LNCaP clone FGC (cell line): ENCODE results near the gene GIGYF1.
"Not testable (repeated sequence)": the region's sequence is repeated elsewhere in the genome, so short reads cannot be mapped to it uniquely, and the experiment has no call there.

Experiments
- DNase-seq: peaks from one replicate; pipeline ENCODE4 v3.0.0-alpha.2; 2011; ENCODE audit warnings: low read depth
- H3K4me3 ChIP-seq: 2 replicates; pipeline ENCODE4 v1.5.1; 2011; ENCODE audit warnings: mild to moderate bottlenecking, low read depth, low read length, control low read depth
- TF ChIP-seq, protein P1 (sequence below): IDR thresholded peaks from 2 replicates; pipeline ENCODE4 v1.5.1; 2012; ENCODE audit warnings: mild to moderate bottlenecking; ENCODE audit not compliant: control insufficient read depth, insufficient read depth; ENCODE audit errors: extremely low read depth

The GIGYF1 gene

DNA sequence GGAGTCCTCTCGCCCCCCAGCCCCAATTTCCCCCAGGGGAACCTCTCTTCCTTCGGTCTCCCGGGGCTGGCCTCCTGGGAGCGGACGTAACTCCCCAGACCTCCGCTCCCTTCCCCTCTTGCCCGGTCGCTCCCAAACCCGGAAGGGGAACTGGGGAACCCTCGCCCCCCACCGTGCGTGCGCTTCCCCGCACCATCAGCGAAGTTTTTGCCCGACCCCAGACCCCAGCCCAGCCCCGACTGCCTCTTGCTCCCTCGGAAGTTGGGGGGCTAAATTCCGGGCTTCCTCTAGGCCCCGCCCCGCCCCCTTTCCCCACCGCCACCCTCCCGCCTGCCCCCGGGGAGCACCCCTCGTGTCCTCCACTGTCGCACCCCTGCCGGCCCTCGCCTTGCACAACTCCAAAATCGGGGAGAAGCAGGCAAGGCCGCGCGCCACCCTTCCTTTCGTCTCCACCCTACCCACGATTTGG, 20.1 kb downstream of the GIGYF1 start:
- no peak for DNase-seq
- TF ChIP-seq, protein P1, sequence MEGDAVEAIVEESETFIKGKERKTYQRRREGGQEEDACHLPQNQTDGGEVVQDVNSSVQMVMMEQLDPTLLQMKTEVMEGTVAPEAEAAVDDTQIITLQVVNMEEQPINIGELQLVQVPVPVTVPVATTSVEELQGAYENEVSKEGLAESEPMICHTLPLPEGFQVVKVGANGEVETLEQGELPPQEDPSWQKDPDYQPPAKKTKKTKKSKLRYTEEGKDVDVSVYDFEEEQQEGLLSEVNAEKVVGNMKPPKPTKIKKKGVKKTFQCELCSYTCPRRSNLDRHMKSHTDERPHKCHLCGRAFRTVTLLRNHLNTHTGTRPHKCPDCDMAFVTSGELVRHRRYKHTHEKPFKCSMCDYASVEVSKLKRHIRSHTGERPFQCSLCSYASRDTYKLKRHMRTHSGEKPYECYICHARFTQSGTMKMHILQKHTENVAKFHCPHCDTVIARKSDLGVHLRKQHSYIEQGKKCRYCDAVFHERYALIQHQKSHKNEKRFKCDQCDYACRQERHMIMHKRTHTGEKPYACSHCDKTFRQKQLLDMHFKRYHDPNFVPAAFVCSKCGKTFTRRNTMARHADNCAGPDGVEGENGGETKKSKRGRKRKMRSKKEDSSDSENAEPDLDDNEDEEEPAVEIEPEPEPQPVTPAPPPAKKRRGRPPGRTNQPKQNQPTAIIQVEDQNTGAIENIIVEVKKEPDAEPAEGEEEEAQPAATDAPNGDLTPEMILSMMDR, result no peak
- peak overlapping the region; percentile 94 for H3K4me3 ChIP-seq

DNA sequence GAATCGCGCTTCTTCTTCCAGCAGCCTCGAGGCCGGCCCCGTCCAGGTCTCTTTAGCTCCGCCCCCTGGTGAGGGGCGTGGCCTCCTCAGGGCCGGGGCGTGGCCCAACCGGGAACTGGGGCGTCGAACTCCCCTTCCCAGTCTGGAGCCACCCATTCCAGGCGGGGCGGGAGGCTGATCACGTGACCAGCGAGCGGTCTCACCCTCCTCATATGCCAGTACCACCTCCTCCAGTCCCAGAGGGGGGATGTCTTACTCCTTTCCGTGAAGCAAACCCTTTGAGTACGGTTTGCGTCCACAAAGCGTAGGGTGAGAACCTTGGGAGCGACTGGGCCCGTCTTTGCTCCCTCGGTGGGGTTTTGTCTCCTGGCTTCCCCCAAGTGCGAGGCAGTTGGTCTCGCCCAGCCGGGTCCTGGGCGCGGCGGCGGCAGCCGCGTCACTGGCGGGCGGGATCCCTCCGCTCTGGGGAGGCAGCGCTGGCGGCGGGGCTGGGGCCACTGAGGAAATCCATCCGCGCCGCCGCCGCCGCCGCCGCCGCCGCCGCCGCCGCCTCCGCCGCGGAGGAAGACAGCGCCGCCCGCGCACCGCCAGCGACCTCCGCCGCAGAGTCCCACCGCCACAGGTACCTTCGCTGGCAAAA, 20.6 kb downstream of the GIGYF1 start, which contains the start of gene GNB2:
TSS of gene GNB2 (plus strand) at position 439 of the 640 bp plus-strand sequence. CDS start 2,526 bp downstream, outside the sequence.
- TF ChIP-seq, protein P1, result no peak
- peak within 1 kb of the TSS; percentile 94 for H3K4me3 ChIP-seq

DNA sequence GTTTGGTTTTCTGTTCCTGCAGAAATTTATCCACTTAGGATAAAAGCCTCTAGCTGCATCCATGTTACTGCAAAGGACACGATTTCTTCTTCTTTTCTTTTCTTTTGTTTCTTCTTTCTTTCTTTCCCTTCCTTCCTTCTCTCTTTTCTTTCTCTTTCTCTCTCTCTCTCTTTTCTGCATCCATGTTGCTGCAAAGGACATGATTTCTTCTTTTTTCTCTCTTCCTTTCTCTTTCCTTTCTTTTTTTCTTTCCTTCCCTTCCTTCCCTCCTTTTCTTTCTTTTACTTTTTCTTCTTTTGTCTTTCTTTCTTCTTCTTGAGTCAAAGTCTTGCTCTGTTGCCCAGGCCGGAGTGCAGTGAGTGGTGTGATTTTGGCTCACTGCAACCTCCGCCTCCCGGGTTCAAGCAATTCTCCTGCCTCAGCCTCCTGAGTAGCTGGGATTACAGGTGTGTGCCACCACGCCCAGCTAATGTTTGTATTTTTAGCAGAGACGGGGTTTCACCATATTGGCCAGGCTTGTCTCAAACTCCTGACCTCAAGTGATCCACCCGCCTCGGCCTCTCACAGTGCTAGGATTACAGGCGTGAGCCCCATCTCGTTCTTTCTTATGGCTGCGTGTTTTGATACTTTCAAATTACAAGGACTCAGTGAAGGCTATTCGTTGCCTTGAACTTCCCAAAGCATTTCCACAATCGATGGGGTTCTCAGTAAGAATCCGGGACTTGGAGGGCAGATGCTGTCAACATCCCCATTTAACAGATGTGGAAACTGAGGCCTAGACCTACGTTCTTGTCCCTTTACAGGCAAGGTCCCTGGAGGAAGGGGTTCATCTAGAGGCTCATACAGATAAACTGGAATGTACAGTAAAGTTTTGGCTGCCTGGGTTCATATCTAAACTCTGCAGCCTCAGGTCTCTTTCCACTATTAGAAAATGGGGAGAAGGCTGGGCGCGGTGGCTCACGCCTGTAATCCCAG, 22.4 kb downstream of the GIGYF1 start:
- DNase-seq, result no peak
- TF ChIP-seq, protein P1, result no peak
- H3K4me3 ChIP-seq, result no peak overlapping the region

More for the DNA sequence above, 20.6 kb downstream of the GIGYF1 start, which contains the start of gene GNB2:
- DNase-seq, result peak; percentile 96

DNA sequence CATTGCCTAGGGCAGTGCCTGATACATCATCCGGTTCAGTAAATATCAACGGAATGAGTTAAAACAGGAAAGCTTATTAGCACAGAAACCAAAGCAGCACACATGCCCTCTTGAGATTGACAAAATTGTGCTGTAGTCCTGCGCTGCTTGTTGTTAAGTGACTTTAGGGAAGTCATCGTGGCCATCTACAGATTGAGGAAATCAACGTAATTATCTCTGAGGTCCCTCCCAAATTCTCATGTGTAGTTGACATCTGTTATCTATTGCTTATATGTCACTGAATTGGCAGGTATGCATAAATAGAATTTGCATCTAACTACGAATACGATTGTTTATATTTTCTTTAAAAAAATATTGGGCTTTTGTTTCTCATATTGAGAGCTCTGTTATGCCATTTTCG, 24.0 kb downstream of the GIGYF1 start:
- no peak for DNase-seq
- H3K4me3 ChIP-seq, result no peak overlapping the region
- TF ChIP-seq, protein P1, result no peak

DNA sequence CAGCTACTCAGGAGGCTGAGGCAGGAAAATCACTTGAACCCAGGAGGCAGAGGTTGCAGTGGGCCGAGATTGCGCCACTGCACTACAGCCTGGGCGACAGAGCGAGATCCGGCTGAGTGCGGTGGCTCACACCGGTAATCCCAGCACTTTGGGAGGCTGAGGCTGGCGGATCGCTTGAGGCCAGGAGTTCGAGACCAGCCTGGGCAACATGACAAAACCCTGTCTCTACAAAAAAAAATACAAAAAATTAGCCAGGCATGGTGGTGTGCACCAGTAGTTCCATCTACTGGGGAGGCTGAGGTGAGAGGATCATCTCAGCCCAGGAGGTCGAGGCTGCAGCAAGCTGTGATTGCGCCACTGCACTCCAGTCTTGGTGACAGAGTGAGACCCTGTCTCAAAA, 24.9 kb downstream of the GIGYF1 start:
- DNase-seq, H3K4me3 ChIP-seq: not testable (repeated sequence)

DNA sequence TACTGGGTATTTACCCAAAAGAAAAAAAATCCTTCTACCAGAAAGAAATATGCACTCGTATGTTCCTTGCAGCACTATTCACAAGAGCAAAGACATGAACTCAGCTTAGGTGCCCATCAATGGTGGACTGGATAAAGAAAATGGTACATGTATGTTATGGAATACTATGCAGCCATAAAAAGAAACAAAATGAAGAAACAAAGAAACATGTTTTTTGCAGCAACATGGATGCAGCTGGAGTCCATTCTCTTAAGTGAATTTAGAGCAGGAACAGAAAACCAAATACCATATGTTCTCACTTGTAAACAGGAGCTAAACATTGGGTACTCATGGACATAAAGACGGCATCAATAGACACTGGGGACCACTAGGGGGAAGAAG, 26.0 kb downstream of the GIGYF1 start:
- H3K4me3 ChIP-seq, result no peak overlapping the region
- DNase-seq, result no peak
- TF ChIP-seq, protein P1, result no peak
